MM.1S (cell line): Measurements from ENCODE around the gene RBBP8.

Source experiments
- EZH2 ChIP-seq: fragments of 300-600 bp; sonication (generic); optimal IDR thresholded peaks from 2 replicates; pipeline ENCODE3; 2017; ENCODE audit warnings: low read depth, mild to moderate bottlenecking, antibody characterized with exemption, low read length, mixed read lengths
- EZH2phosphoT487 ChIP-seq: fragments of 300-600 bp; sonication (generic); IDR thresholded peaks from 2 replicates; pipeline ENCODE4 v1.6.1; 2018; ENCODE audit warnings: antibody characterized with exemption, low read length
- TF ChIP-seq, protein P1 (sequence below): fragments of 300-600 bp; sonication (generic); IDR thresholded peaks from 2 replicates; pipeline ENCODE4 v1.5.1; 2016; ENCODE audit warnings: antibody characterized with exemption, low read length, mixed read lengths

DNA sequence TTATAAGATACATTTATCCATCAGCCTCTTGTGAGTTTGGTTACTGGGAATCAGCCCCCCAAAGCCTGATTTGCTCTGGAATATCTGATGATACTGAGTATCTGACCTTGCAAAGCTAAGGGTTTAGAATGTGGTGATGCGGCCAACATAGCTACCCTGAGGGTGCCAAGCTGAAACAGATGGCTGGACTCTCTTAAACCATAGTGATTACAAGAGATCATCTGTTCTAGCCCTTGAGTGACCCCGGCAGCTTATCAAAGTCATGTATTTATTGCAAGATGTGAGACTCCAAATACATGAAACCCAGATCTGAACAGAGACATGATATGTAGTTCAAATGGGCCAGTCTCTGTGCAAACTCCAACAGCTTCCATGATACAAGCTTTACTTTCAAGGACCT, 124.0 kb downstream of the RBBP8 start:
- TF ChIP-seq EZH2 = no peak
- TF ChIP-seq, protein P1, sequence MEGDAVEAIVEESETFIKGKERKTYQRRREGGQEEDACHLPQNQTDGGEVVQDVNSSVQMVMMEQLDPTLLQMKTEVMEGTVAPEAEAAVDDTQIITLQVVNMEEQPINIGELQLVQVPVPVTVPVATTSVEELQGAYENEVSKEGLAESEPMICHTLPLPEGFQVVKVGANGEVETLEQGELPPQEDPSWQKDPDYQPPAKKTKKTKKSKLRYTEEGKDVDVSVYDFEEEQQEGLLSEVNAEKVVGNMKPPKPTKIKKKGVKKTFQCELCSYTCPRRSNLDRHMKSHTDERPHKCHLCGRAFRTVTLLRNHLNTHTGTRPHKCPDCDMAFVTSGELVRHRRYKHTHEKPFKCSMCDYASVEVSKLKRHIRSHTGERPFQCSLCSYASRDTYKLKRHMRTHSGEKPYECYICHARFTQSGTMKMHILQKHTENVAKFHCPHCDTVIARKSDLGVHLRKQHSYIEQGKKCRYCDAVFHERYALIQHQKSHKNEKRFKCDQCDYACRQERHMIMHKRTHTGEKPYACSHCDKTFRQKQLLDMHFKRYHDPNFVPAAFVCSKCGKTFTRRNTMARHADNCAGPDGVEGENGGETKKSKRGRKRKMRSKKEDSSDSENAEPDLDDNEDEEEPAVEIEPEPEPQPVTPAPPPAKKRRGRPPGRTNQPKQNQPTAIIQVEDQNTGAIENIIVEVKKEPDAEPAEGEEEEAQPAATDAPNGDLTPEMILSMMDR = no peak
- no peak for TF ChIP-seq EZH2phosphoT487
